Gastroesophageal sphincter (tissue), 4 donors: Measurements from ENCODE around the gene CCDC28A. TPM values are rescaled to one million over a fixed set of nuclear protein-coding genes. Genes with fewer than 3 reads are reported as not detected.
"Not testable (repeated sequence)": the region's sequence is repeated elsewhere in the genome, so short reads cannot be mapped to it uniquely, and the experiment has no call there.

Experiments
- ATAC-seq: fragments of 150-250 bp; one replicate; pipeline ENCODE4 v1.9.1; 2016; ENCODE audit warnings: mild to moderate bottlenecking, moderate library complexity
- H3K27ac ChIP-seq, 4 donors: fragments of 200-600 bp; sonication (generic) in 3 of 4; 1 replicate in 3 of 4; 2 replicates in 1 of 4; pipeline ENCODE4 v1.5.1; 2016 to 2019
- H3K27me3 ChIP-seq: fragments of 200-600 bp; sonication (generic); one replicate; pipeline ENCODE4 v1.5.1; 2019
- H3K36me3 ChIP-seq, 2 donors: fragments of 200-600 bp; sonication (generic); one replicate each; pipeline ENCODE4 v1.5.1; 2019; ENCODE audit warnings: control low read depth in 1 of 2
- H3K4me1 ChIP-seq, 3 donors: fragments of 200-600 bp; sonication (generic); 1 replicate in 2 of 3; 2 replicates in 1 of 3; pipeline ENCODE4 v1.5.1; 2016 to 2019; ENCODE audit warnings: control low read depth in 2 of 3
- H3K4me3 ChIP-seq, 2 donors: fragments of 200-600 bp; sonication (generic); one replicate each; pipeline ENCODE4 v1.5.1; 2019; ENCODE audit warnings: mild to moderate bottlenecking in 1 of 2, moderate library complexity in 1 of 2
- H3K9me3 ChIP-seq, 3 donors: fragments of 200-600 bp; sonication (generic); one replicate each; pipeline ENCODE4 v1.5.1; 2017 to 2019; ENCODE audit warnings: control low read depth in 2 of 3
- CTCF ChIP-seq, 4 experiments: fragments of 200-600 bp in 2 of 4; fragments of 450-650 bp in 2 of 4; sonication (generic) in 1 of 4; IDR thresholded peaks; one replicate each; pipeline ENCODE4 v1.5.1; 2017 to 2019; ENCODE audit warnings: antibody characterized with exemption in 4 of 4, mild to moderate bottlenecking in 2 of 4, moderate library complexity in 2 of 4
- EP300 ChIP-seq: sonication (generic); formaldehyde crosslinking; IDR thresholded peaks from one replicate; pipeline ENCODE4 v1.6.1; 2017; ENCODE audit warnings: antibody characterized with exemption, mild to moderate bottlenecking
- POLR2A ChIP-seq, 2 donors: fragments of 450-650 bp; IDR thresholded peaks; one replicate each; pipeline ENCODE4 v1.6.1; 2017; ENCODE audit warnings: antibody characterized with exemption in 2 of 2, mild to moderate bottlenecking in 2 of 2, moderate library complexity in 1 of 2
- POLR2AphosphoS5 ChIP-seq: sonication (generic); formaldehyde crosslinking; IDR thresholded peaks from one replicate; pipeline ENCODE4 v1.6.1; 2017; ENCODE audit warnings: antibody characterized with exemption
- WGBS, 2 donors: methylation state at CpG; one replicate each; pipeline ENCODE4 v1.1.5; 2018; ENCODE audit warnings: low coverage in 1 of 2; 5-methylcytosine and 5-hydroxymethylcytosine counted together
- total RNA-seq, 4 donors: library from RNA; depleted of rRNA; stranded (reverse); fragments of >200 nt; gene quantifications; one replicate each; pipeline ENCODE4 v1.1.0, GENCODE V29; 2016

CCDC28A gene
- total RNA-seq, 4 donors from 2014 or later, result 14.7 to 33.1 (median 16.7) TPM

GRCh38 chr6:138727182-138727581, 46.4 kb upstream of the CCDC28A start:
- Histone ChIP-seq H3K36me3 (no peaks in the 10 kb centered on the region), H3K9me3 (no peaks in the 10 kb centered on the region), H3K4me1 (no peaks in the 10 kb centered on the region), H3K27me3 (no peaks in the 10 kb centered on the region), H3K4me3 (no peak overlapping the region), H3K27ac (no peak overlapping the region)
- ATAC-seq, result no peak
- 50 to 72% methylated on average over 3 of the region's 3 CpGs for WGBS, 2 donors
- TF ChIP-seq POLR2AphosphoS5 (no peak), POLR2A (IDR thresholded peaks at IDR 0.05) (no peak), CTCF (IDR thresholded peaks at IDR 0.05) (no peak), EP300 (no peak)

GRCh38 chr6:138728662-138729061, 44.9 kb upstream of the CCDC28A start:
- WGBS, 2 donors, result 72 to 94% methylated on average over 2 of the region's 2 CpGs

GRCh38 chr6:138730037-138730436, 43.5 kb upstream of the CCDC28A start:
- not testable (repeated sequence) for ATAC-seq, H3K27me3 ChIP-seq, H3K27ac ChIP-seq, H3K4me3 ChIP-seq, H3K36me3 ChIP-seq, H3K4me1 ChIP-seq, H3K9me3 ChIP-seq
- WGBS, 2 donors, result 79 to 90% methylated on average over 5 of the region's 5 CpGs

More at GRCh38 chr6:138728662-138729061, 44.9 kb upstream of the CCDC28A start:
- H3K9me3 ChIP-seq, result no peaks in the 10 kb centered on the region
- no peaks in the 10 kb centered on the region for H3K36me3 ChIP-seq
- no peak overlapping the region for H3K4me3 ChIP-seq
- H3K27me3 ChIP-seq, result no peaks in the 10 kb centered on the region
- ATAC-seq, result no peak
- no peak overlapping the region for H3K27ac ChIP-seq
- no peaks in the 10 kb centered on the region for H3K4me1 ChIP-seq
- no peak for TF ChIP-seq POLR2A (IDR thresholded peaks at IDR 0.05)
- no peak for TF ChIP-seq EP300
- no peak for TF ChIP-seq POLR2AphosphoS5
- no peak for TF ChIP-seq CTCF (IDR thresholded peaks at IDR 0.05)

GRCh38 chr6:138734585-138734984, 39.0 kb upstream of the CCDC28A start:
- H3K36me3 ChIP-seq, result no peaks in the 10 kb centered on the region
- WGBS, 2 donors, result no CpG with 5 or more reads among the region's 1 CpG
- TF ChIP-seq EP300 (no peak), CTCF (IDR thresholded peaks at IDR 0.05) (no peak), POLR2A (IDR thresholded peaks at IDR 0.05) (no peak), POLR2AphosphoS5 (no peak)
- no peaks in the 10 kb centered on the region for H3K4me1 ChIP-seq
- H3K27me3 ChIP-seq, result no peaks in the 10 kb centered on the region
- H3K9me3 ChIP-seq, result no peaks in the 10 kb centered on the region
- ATAC-seq, result no peak
- H3K4me3 ChIP-seq, result no peak overlapping the region
- H3K27ac ChIP-seq, result no peak overlapping the region

- Histone ChIP-seq H3K36me3 (no peaks in the 10 kb centered on the region), H3K27me3 (no peaks in the 10 kb centered on the region), H3K4me1 (no peaks in the 10 kb centered on the region), H3K27ac (no peak overlapping the region), H3K4me3 (no peak overlapping the region), H3K9me3 (no peaks in the 10 kb centered on the region)
- no peak for ATAC-seq
- WGBS, 2 donors, result 79 to 91% methylated on average over 3 to 5 of the region's 5 CpGs
- TF ChIP-seq POLR2AphosphoS5, result no peak
- TF ChIP-seq EP300, result no peak
Measured at GRCh38 chr6:138736640-138737039, 36.9 kb upstream of the CCDC28A start.

GRCh38 chr6:138752017-138752416, 21.6 kb upstream of the CCDC28A start:
- Histone ChIP-seq H3K27ac (no peak overlapping the region), H3K4me1 (no peaks in the 10 kb centered on the region), H3K4me3 (no peak overlapping the region), H3K36me3 (no peaks in the 10 kb centered on the region), H3K27me3 (no peaks in the 10 kb centered on the region), H3K9me3 (no peaks in the 10 kb centered on the region)
- TF ChIP-seq POLR2AphosphoS5 (no peak), CTCF (IDR thresholded peaks at IDR 0.05) (no peak), EP300 (no peak), POLR2A (IDR thresholded peaks at IDR 0.05) (no peak)
- 77 to 93% methylated on average over 3 to 4 of the region's 4 CpGs for WGBS, 2 donors
- ATAC-seq, result no peak
